Measurements from ENCODE around the gene GGCX.

The GGCX gene

GRCh38 chr2:85597241-85597640, 35.9 kb upstream of the GGCX start:
- no peak overlapping the region for H3K27ac ChIP-seq (ENCODE audit: low read depth, low read length)

GRCh38 chr2:85596486-85597143, 35.3 kb upstream of the GGCX start:
- Histone ChIP-seq H2AFZ (ENCODE audit: low read depth, low read length, severe bottlenecking) (no peak overlapping the region), H3K9me2 (replicated peaks; ENCODE audit: insufficient read depth, low read length) (no peaks in the 10 kb centered on the region), H3K36me3 (ENCODE audit: low read length) (no peaks in the 10 kb centered on the region), H3K9me3 (ENCODE audit: insufficient read depth, low read length) (no peaks in the 10 kb centered on the region), H3K27me3 (ENCODE audit: low read length) (no peaks in the 10 kb centered on the region), H3K9ac (ENCODE audit: low read length) (peak overlapping the region; percentile 86), H4K20me1 (ENCODE audit: low read depth, low read length) (no peaks in the 10 kb centered on the region), H3F3A (ENCODE audit: insufficient read depth) (no peaks in the 10 kb centered on the region), H3K4me2 (ENCODE audit: low read depth, low read length, poor library complexity, severe bottlenecking) (peak overlapping the region; percentile 90), H3K79me2 (ENCODE audit: insufficient read depth, low read length) (peaks cover 15% of the 10 kb centered on the region), H3K4me3 (ENCODE audit: insufficient read depth, low read length, poor library complexity, severe bottlenecking) (peak overlapping the region; percentile 91), H3K27ac (ENCODE audit: low read depth, low read length) (no peak overlapping the region)
- no peak for TF ChIP-seq EZH2phosphoT487 (conservative IDR thresholded peaks at IDR 0.05; ENCODE audit: low read length)
- TF ChIP-seq, protein P1, sequence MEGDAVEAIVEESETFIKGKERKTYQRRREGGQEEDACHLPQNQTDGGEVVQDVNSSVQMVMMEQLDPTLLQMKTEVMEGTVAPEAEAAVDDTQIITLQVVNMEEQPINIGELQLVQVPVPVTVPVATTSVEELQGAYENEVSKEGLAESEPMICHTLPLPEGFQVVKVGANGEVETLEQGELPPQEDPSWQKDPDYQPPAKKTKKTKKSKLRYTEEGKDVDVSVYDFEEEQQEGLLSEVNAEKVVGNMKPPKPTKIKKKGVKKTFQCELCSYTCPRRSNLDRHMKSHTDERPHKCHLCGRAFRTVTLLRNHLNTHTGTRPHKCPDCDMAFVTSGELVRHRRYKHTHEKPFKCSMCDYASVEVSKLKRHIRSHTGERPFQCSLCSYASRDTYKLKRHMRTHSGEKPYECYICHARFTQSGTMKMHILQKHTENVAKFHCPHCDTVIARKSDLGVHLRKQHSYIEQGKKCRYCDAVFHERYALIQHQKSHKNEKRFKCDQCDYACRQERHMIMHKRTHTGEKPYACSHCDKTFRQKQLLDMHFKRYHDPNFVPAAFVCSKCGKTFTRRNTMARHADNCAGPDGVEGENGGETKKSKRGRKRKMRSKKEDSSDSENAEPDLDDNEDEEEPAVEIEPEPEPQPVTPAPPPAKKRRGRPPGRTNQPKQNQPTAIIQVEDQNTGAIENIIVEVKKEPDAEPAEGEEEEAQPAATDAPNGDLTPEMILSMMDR (IDR thresholded peaks at IDR 0.05; ENCODE audit: insufficient read depth, low read length, poor library complexity, severe bottlenecking), result no peak

More at GRCh38 chr2:85597241-85597640, 35.9 kb upstream of the GGCX start:
- no peaks in the 10 kb centered on the region for H3F3A ChIP-seq (ENCODE audit: insufficient read depth)
- no peaks in the 10 kb centered on the region for H3K27me3 ChIP-seq (ENCODE audit: low read length)
- H3K79me2 ChIP-seq (ENCODE audit: insufficient read depth, low read length), result peaks cover 15% of the 10 kb centered on the region
- no peaks in the 10 kb centered on the region for H3K9me2 ChIP-seq (replicated peaks; ENCODE audit: insufficient read depth, low read length)
- H3K9ac ChIP-seq (ENCODE audit: low read length), result no peak overlapping the region
- no peaks in the 10 kb centered on the region for H4K20me1 ChIP-seq (ENCODE audit: low read depth, low read length)
- no peaks in the 10 kb centered on the region for H3K9me3 ChIP-seq (ENCODE audit: insufficient read depth, low read length)
- H3K36me3 ChIP-seq (ENCODE audit: low read length), result no peaks in the 10 kb centered on the region
- H3K4me2 ChIP-seq (ENCODE audit: low read depth, low read length, poor library complexity, severe bottlenecking), result no peak overlapping the region
- no peak overlapping the region for H3K4me3 ChIP-seq (ENCODE audit: insufficient read depth, low read length, poor library complexity, severe bottlenecking)
- no peak overlapping the region for H2AFZ ChIP-seq (ENCODE audit: low read depth, low read length, severe bottlenecking)
- TF ChIP-seq, protein P1 (IDR thresholded peaks at IDR 0.05; ENCODE audit: insufficient read depth, low read length, poor library complexity, severe bottlenecking), result no peak
- TF ChIP-seq EZH2phosphoT487 (conservative IDR thresholded peaks at IDR 0.05; ENCODE audit: low read length), result no peak

- H3F3A ChIP-seq (ENCODE audit: insufficient read depth), result no peaks in the 10 kb centered on the region
- no peaks in the 10 kb centered on the region for H3K27me3 ChIP-seq (ENCODE audit: low read length)
- H3K9me3 ChIP-seq (ENCODE audit: insufficient read depth, low read length), result no peaks in the 10 kb centered on the region
- no peaks in the 10 kb centered on the region for H3K36me3 ChIP-seq (ENCODE audit: low read length)
- no peaks in the 10 kb centered on the region for H3K9me2 ChIP-seq (replicated peaks; ENCODE audit: insufficient read depth, low read length)
- H3K4me2 ChIP-seq (ENCODE audit: low read depth, low read length, poor library complexity, severe bottlenecking), result peak overlapping the region; percentile 90
- no peaks in the 10 kb centered on the region for H4K20me1 ChIP-seq (ENCODE audit: low read depth, low read length)
- peak overlapping the region; percentile 85 for H2AFZ ChIP-seq (ENCODE audit: low read depth, low read length, severe bottlenecking)
- TF ChIP-seq, protein P1 (IDR thresholded peaks at IDR 0.05; ENCODE audit: insufficient read depth, low read length, poor library complexity, severe bottlenecking), result no peak
- TF ChIP-seq EZH2phosphoT487 (conservative IDR thresholded peaks at IDR 0.05; ENCODE audit: low read length), result no peak
- peak overlapping the region; percentile 91 for H3K4me3 ChIP-seq (ENCODE audit: insufficient read depth, low read length, poor library complexity, severe bottlenecking)
- H3K79me2 ChIP-seq (ENCODE audit: insufficient read depth, low read length), result peaks cover 15% of the 10 kb centered on the region
- no peak overlapping the region for H3K27ac ChIP-seq (ENCODE audit: low read depth, low read length)
- peak overlapping the region; percentile 86 for H3K9ac ChIP-seq (ENCODE audit: low read length)
Observed at GRCh38 chr2:85596026-85596333, 34.7 kb upstream of the GGCX start.

Measured in SU-DHL-6 (cell line).